Spleen (tissue), 11 donors: Measurements from ENCODE around the gene DPYSL3. TPM values are rescaled to one million over a fixed set of nuclear protein-coding genes. Genes with fewer than 3 reads are reported as not detected.

Experiments
- DNase-seq: peaks from one replicate; pipeline ENCODE4 v3.0.0-alpha.2; 2020
- H3K27ac ChIP-seq, 8 donors: fragments of 200-600 bp; sonication (generic) in 7 of 8; 1 replicate in 4 of 8; 2 replicates in 4 of 8; pipeline versions ENCODE4 v1.5.0 to v1.8.0; 2016 to 2021; ENCODE audit warnings: inconsistent platforms in 4 of 8, mild to moderate bottlenecking in 4 of 8, moderate library complexity in 1 of 8
- H3K27me3 ChIP-seq, 7 donors: fragments of 200-600 bp; sonication (generic) in 6 of 7; replicated peaks in 1 of 7; 1 replicate in 4 of 7; 2 replicates in 3 of 7; pipeline versions ENCODE4 v1.5.0 to v1.8.0; 2016 to 2021; ENCODE audit warnings: inconsistent platforms in 3 of 7, mild to moderate bottlenecking in 1 of 7
- H3K36me3 ChIP-seq, 6 donors: fragments of 200-600 bp; sonication (generic) in 5 of 6; 1 replicate in 4 of 6; 2 replicates in 2 of 6; pipeline versions ENCODE4 v1.5.0 to v1.8.0; 2016 to 2021; ENCODE audit warnings: inconsistent platforms in 2 of 6
- H3K4me1 ChIP-seq, 6 donors: fragments of 200-600 bp; sonication (generic) in 5 of 6; 1 replicate in 3 of 6; 2 replicates in 3 of 6; pipeline versions ENCODE4 v1.5.0 to v1.8.0; 2016 to 2021; ENCODE audit warnings: inconsistent platforms in 3 of 6
- H3K4me3 ChIP-seq, 8 donors: fragments of 200-600 bp; sonication (generic) in 7 of 8; 1 replicate in 4 of 8; 2 replicates in 4 of 8; pipeline versions ENCODE4 v1.5.0 to v1.8.0; 2016 to 2021; ENCODE audit warnings: inconsistent platforms in 4 of 8, mild to moderate bottlenecking in 4 of 8, moderate library complexity in 2 of 8
- H3K9me3 ChIP-seq, 8 donors: fragments of 200-600 bp; sonication (generic) in 7 of 8; 1 replicate in 4 of 8; 2 replicates in 4 of 8; pipeline versions ENCODE4 v1.5.0 to v1.8.0; 2016 to 2021; ENCODE audit warnings: inconsistent platforms in 4 of 8
- CTCF ChIP-seq, 11 experiments: fragments of 200-600 bp in 7 of 11; fragments of 450-650 bp in 4 of 11; sonication (generic) in 4 of 11; IDR thresholded peaks in 8 of 11; conservative IDR thresholded peaks in 3 of 11; 1 replicate in 7 of 11; 2 replicates in 4 of 11; pipeline versions ENCODE4 v1.4.0 to v1.8.0; 2016 to 2021; ENCODE audit warnings: antibody characterized with exemption in 11 of 11, inconsistent platforms in 4 of 11, mild to moderate bottlenecking in 1 of 11
- POLR2A ChIP-seq, 3 donors: fragments of 450-650 bp; IDR thresholded peaks; one replicate each; pipeline ENCODE4 v1.5.1; 2017; ENCODE audit warnings: antibody characterized with exemption in 3 of 3, mild to moderate bottlenecking in 1 of 3
- POLR2AphosphoS5 ChIP-seq, 3 donors: sonication (generic); formaldehyde crosslinking; IDR thresholded peaks; one replicate each; pipeline ENCODE4 v1.5.1; 2017; ENCODE audit warnings: antibody characterized with exemption in 3 of 3
- WGBS, 5 donors: extraction: QIAGEN DNeasy Blood & Tissue Kit in 3 of 5; methylation state at CpG; one replicate each; pipeline versions ENCODE4 v1.1.5 to v1.1.7; 2013 to 2018; 5-methylcytosine and 5-hydroxymethylcytosine counted together
- intact Hi-C: fragments of 100-400 bp; cut with DNase I; formaldehyde crosslinking; loops from one replicate; pipeline ENCODE4 v1.15.0; 2023; ENCODE audit warnings: low total_unique reads
- polyA plus RNA-seq, 3 donors: library from polyadenylated mRNA; stranded (reverse); fragments of 200-250 nt; gene quantifications; one replicate each; pipeline ENCODE4 v1.2.1, GENCODE V29; 2013
- small RNA-seq, 4 donors: library from RNA; depleted of rRNA; stranded (forward); fragments of <200 nt; gene quantifications; one replicate each; pipeline ENCODE3, GENCODE V24; 2016
- total RNA-seq, 7 donors: library from RNA; depleted of rRNA in 3 of 7; stranded (reverse); fragments of >200 nt in 3 of 7; fragmentation: NEBNext Ultra II Directional in 4 of 7; extraction: Animal tissue kit (Norgen Biotek cat#: 25700) in 4 of 7; gene quantifications; one replicate each; pipeline versions ENCODE4 v1.1.0 to v1.2.1, GENCODE V29; 2016 to 2021
- donor health status: healthy with polysubstance abuse.
- donor health status: DM: no; HTN: no; CAD: no; lungs with moderate emphysema.
- donor health status: DM: no; HTN: no; CAD: no.
- donor health status: Bipolar disorder and iron deficiency.
- donor health status: healthy.
- donor health status: DM: no; HTN: no; CAD: no.
- donor health status: DM: yes; HTN: yes; CAD: no.

Gene DPYSL3
- total and polyA plus RNA-seq, 10 donors = 10.0 to 58.2 (median 40.4) TPM

- Histone ChIP-seq H3K27ac (no peak overlapping the region), H3K9me3 (peaks cover 0 to 19% (median 11%) of the 10 kb centered on the region in 8 donors), H3K27me3 (no peaks in the 10 kb centered on the region), H3K4me1 (no peaks in the 10 kb centered on the region), H3K4me3 (no peak overlapping the region), H3K36me3 (no peaks in the 10 kb centered on the region)
- no peak for DNase-seq
- 76 to 90% (median 87%) methylated on average over 1 of the region's 1 CpG for WGBS, 5 donors
- TF ChIP-seq CTCF (IDR thresholded peaks at IDR 0.05 in 8 of 11, conservative IDR thresholded peaks at IDR 0.05 in 3 of 11) (no peak), POLR2A (IDR thresholded peaks at IDR 0.05) (no peak), POLR2AphosphoS5 (IDR thresholded peaks at IDR 0.05) (no peak)
- intact Hi-C loops = no loop called here
These were observed 168.9 kb downstream of the DPYSL3 start for GRCh38 chr5:147340941-147341340.

Small RNAs within 50 kb of the gene (small RNA-seq; reads per million reads assigned to genes)
- 0 reads per million in 4 donors for gene AC011373.1
